GM20431 (cell line): ENCODE data around the gene TMEM109.
"Not testable (repeated sequence)": the region's sequence is repeated elsewhere in the genome, so short reads cannot be mapped to it uniquely, and the experiment has no call there.

Source experiments
- in situ Hi-C: fragments of 300-500 bp; cut with MseI, MboI; formaldehyde crosslinking; loops from one replicate; pipeline ENCODE4 v1.15.0; 2020; ENCODE audit warnings: low sequenced_read_pairs; ENCODE audit not compliant: unreplicated experiment

TMEM109 gene

DNA sequence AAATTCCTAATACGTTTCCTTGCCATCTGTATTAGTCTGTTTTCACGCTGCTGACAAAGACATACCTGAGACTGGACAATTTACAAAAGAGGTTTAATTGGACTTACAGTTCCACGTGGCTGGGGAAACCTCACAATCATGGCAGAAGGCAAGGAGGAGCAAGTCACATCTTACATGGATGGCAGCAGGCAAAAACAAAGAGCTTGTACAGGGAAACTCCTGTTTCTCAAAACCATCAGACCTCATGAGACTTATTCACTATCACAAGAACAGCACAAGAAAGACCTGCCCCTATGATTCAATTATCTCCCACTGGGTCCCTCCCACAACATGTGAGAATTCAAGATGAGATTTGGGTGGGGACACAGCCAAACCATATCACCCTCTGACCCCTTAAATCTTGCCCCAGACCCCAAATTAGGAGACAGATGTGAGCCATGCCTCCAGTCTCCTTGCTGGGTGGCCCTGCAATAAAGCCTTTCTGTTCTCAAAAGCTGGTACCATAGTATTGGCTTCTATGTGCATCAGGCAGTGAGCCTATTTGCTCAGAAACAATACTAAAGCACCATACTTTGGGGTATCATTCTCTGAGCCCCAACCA lies 4.2 kb upstream of the TMEM109 start:
- in situ Hi-C loops = not testable (repeated sequence)

DNA sequence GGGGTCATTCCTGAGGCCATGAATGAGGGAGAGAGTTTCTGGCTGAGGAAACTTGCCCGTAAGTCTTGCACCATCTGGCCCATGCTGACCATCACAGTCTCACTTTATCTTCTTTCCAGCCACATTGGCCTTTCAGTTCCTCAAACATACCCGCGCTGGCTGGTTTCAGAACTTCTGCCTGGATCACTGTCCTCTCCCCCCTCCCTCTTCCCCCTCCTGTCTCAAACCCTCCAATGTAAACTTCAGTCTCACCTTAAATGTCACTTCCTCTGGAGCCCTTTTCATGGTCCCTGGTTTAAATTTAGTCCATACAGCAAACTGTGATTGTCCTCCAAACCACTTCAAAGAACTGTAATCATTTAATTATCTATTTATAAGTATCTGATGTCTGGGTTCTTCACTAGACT lies 3.7 kb upstream of the TMEM109 start:
- in situ Hi-C loops = no loop called here

DNA sequence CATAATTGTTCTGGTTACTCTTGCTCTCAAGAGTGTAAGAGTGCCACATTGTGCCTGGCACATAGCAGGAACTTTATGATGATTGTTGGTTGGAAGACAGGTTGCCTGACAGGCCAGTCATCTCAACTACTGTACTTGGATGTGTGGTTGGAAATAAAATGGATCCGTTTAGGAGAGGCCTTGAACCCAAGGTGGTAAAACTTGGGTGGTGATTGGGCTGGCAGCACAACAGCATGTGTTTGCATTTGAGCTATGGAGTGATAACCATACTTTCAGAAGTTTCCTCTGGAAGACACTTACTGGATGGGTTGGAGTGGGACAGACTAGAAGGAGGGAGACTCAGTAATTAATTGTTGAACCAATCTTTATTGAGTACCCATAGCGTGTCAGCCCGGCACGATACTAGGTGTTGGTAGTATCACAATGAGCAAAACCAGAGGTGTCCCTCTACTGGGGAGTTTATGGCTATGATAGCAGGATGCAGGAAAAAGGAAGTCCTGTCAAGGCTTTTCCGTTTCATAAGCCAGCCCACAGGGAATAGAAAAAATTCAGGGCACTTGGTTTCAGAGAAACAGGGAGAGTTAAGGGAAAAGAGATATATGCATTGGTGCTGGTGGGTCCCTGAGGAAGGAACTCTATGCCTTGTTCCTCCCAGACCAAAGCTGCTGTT lies 3.1 kb upstream of the TMEM109 start:
- in situ Hi-C loops = no loop called here

DNA sequence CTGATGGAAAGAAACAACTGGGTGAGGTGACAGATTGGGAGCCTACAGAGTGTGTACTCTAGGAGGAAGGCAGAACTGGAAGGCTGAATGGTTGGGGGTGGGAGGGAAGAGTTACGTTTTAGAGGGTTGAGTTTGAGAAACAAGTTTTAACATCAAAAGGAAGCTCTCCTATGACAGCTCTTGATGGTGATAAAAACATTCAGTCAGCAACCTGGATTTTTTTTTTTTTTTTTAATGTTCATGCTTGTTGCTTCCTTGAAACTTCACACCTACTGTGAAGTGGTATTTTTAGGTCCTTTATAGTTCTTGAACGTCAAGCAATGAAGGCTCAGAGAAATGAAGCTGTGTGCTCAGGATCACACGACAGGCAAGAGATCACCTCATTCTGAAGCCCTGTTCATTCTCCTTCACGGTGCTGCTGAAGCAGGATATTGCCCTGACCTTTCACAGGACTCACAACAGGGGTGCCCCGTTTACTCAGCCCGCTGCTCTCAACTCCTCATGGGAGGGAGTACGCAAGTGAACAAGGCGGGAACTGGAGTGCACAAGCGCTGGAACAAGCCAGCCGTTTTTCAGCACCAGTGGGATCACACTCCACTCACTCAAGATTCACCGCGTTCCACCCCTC lies 1.6 kb upstream of the TMEM109 start:
- in situ Hi-C loops = no loop called here

DNA sequence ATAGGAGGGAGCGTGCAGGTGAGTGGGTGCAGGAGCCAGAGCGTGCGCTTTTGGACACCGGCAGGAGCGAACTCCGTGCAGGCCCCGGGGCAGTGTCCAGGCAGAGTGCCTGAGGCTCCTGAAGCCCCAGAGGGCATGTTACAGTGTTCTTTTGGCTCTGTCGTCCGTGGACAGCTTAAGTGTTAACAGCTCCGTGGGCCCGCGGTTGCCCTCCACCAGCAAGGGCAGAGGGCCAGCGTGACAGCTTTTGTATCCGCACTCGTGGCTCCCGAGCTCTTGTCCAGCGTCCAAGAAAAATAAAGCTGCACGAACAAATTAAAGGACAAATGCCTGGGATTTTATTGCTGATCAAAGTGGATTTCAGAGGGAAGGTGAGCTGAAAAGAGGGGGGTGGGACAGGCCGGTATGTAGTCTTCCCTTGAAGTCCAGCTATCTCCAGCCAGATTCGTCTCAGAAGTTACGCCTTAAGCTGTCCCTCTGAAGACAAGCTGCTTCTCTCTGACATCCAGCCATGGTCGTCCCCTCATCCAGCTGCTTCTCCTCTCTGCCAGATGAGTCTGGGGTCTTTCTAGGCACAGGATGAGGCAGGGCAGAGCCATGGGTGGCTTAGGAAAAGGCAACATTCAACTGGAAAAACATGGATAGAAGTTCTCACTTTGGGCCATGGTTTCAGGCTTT lies 968 bp upstream of the TMEM109 start:
- in situ Hi-C loops = no loop called here

DNA sequence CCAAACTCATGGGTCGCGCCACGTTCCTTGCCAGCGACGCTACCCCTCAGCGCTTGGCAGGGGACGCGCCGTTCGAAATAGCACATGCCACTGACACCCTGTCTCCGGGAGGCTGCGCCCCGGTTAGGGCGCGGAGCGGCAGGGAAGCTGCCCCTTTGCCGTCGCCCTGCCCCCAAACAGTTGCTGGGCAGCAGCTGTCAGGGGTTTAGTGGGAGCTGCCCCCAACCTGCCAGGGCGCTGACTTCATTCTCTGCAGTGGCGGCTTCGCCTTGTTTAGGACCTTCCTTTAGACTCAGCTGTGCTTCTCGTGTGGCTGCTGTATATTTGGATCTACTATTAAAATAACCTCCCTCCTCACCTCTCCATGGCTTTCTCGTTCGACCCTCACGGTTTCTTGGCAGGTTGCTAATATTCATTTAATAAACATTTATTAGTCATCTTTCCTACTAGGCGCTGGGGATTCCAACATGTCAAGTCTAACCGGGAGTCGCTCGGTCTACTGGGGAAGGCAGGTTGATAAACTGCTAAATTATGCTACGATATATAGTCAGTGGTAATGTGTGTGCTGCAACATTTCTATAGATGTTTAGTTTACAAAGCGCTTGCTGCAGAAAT lies 782 bp downstream of the TMEM109 start:
- in situ Hi-C loops = no loop called here

DNA sequence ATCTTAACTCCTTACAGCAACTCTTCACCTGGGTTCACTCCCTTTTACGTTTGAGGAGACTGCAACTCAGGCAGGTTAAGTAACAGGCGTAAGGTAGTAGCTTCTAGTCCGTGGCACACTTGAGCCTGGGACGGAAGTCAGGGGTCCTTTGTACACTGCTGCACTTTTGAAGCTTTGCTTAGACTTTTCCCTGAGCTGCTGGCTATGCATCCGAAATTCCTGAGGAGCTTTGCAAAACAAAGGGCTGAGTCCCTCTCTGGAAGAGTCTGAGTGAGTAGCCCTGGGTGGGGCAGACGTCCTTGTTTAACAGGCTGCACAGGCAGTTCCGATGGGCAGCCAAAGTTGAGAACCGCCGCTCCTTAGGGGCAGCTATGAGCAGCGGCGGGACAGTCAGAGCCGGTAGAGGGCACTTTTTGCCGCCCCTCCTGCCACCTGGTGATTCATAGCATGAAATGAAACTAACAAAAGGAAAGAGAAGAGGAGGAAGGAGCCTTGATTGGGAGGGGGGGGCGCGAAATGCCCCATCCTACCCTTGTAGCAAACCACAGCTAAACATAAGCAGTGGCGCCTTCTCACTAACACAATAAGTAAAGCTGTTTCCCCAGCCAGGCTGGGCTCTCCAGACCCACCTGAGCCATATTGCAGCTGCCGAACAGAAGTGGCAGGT lies 1.4 kb downstream of the TMEM109 start:
- in situ Hi-C loops = no loop called here

DNA sequence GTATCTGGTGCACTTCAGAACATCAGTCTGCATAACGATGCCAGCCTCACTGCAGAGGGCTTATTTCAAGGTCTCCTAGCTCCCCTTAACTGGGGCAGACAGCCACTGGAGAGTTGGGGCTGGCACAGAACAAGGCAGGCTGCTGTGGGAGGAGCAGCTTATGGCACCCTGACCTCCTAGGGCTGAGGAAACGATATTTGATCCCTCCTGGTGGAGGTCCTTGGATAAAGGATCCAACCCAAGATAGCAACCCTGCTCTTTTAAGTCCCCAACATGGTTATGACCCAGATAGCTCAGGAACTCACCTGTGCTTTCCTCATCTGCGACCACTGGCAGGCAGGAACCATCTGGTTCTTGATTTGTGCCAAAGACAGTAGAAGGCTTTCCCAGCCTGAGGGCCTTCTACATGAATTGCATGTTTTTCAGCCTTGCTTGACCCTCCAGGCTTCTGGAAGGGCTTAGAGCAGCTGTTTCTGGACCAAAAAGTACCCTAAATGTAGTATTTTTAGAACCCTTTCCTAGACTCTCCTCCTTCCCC lies 2.8 kb downstream of the TMEM109 start:
- in situ Hi-C loops = no loop called here

DNA sequence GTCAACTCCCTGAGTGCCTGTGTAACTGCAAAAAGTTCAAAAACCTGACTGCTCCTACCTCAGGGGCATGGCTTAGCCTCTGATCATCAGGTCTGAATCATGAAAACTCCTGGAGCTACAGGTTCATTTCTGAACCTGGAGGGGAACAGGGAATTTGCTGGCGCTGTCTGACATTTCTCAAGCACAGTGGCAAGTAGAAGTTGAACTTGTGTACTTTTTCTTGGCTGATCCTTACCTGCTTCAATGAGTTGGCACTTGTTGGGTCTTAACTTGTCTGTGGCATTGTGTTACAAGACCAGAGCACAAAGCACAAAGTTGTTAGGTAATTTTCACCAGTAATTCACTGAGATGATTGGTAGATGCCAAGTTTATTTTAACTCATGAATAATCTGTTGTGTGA lies 3.3 kb downstream of the TMEM109 start:
- in situ Hi-C loops = no loop called here

DNA sequence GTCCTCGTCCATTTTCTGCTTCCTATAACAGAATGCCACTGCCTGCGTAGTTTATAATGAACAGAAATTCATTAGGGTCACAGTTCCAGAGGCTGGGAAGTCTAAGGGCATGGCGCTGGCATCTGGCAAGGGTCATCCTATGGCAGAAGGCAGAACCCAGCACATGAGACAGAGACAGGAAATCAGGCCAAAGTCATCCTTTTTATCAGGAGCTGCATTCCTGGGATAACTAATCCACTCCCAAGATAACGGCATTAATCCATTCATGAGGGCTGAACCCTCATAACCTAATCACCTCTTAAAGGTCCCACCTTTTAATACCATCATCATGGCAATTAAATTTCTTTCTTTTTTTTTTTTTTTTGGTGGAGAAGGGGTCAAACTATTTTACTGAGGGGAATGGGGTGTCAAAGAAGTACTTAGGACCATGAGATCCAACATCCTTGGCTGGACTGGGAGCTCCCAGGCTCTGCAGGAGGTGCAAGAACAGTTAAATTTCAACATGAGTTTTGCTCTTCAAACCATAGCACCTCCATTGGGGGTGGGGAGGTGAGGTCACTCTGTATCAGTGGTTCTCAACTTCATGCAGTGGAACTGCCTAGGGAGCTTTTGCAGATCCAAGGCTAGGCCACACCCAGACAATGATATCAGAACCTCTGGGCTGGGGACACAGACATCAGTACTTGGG lies 4.4 kb downstream of the TMEM109 start:
- in situ Hi-C loops = no loop called here

DNA sequence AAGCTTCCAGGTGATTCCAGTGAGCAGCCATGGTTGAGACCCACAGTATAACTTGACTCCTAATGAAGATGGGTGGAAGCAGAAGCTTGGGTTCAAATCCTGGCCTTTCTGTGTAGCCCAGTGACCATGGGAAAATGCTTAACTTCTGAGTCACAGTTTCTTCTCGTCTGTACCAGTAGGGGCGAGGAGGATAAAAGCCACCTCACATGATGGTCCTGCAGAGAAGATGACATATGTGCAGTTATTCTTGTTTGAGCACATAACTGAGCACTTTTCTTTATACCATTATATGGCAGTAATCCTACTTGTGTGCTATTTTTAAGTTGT lies 4.9 kb downstream of the TMEM109 start:
- in situ Hi-C loops = no loop called here

DNA sequence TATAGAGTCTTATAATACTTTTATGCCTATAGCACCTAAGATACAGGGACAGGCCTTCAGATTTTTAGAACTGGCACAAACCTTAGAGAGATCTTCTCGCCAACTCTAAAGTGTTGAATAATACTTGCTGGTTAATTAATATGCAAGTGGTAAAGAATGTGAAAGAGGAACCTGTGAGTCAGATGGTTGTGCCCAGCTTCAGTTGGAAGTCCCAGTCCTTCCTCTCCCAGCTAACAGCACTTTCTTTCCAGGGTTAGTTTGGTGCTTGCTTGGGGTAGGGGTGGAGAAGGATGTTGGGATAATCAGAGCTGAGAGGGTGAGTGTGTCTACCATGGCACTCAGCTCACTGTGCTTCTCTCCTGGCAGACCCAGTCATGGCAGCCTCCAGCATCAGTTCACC lies 5.4 kb downstream of the TMEM109 start:
- in situ Hi-C loops = no loop called here

DNA sequence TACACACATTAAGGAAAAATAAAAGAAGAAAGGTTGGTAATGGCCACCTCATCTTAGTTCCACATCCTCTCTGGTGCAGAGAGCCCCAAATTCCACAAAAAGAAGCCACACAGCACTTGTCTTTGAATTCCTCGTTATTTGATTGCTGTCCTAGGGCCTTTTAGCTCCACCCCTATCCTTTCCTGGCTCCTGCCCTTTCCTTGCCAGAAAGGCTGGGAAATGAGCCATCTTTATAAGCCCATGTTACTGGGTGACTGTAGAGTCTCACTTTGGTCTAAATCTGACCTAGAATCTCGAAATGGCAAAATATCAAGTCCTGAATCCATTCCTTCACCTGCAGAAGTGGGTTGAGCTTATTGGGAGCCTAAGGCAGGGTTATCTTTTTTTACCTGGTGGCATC lies 6.0 kb downstream of the TMEM109 start:
- in situ Hi-C loops = no loop called here

DNA sequence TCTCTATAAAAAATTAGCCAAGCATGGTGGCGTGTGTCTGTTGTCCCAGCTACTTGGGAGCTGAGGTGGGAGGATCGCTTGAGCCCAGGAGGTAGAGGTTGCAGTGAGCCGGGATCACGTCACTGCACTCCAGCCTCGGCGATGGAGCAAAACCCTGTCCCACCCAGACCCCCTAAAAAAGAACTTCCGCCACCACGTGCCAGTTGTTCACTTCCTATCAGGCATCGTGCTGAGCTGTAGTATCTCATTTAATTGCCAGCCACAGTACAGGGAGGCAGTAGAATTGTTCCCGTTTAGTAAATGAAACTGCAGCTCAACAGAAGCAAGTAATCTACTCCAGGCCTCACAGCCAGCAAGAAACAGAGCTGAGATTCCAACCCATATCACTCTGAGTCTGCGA lies 7.3 kb downstream of the TMEM109 start:
- in situ Hi-C loops = no loop called here

DNA sequence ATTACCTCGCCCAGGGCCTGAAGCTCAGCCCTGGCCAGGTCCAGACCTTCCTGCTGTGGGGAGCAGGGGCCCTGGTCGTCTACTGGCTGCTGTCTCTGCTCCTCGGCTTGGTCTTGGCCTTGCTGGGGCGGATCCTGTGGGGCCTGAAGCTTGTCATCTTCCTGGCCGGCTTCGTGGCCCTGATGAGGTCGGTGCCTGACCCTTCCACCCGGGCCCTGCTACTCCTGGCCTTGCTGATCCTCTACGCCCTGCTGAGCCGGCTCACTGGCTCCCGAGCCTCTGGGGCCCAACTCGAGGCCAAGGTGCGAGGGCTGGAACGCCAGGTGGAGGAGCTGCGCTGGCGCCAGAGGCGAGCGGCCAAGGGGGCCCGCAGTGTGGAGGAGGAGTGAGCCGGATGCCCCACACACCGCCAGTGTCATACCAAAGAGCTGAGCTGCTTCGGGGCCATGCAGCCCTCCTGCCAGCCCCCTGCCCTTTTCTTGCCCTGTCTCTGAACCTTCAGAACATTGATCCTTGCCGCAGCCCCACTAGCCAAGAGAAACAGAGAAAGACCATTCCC lies 7.9 kb downstream of the TMEM109 start:
- in situ Hi-C loops = no loop called here

DNA sequence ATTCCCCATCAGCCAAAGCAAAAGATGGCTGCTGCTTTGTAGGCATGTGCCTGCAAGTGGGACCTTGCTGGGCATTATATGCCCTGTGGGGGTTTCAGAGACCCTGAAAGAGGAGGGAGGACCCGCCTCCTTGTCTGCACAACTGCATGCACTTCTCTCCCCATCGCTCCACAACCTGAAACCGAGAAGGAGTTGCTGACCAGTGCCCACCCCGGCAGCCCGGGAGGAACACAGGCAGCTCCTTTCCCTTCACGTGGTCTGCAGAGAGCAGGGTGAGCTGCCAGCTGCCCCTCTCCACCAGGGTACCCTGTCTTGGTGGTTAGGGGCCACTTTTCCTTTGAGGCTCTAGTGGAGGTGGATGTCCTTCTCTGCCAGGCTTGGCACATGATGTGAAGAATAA lies 8.9 kb downstream of the TMEM109 start:
- in situ Hi-C loops = no loop called here

DNA sequence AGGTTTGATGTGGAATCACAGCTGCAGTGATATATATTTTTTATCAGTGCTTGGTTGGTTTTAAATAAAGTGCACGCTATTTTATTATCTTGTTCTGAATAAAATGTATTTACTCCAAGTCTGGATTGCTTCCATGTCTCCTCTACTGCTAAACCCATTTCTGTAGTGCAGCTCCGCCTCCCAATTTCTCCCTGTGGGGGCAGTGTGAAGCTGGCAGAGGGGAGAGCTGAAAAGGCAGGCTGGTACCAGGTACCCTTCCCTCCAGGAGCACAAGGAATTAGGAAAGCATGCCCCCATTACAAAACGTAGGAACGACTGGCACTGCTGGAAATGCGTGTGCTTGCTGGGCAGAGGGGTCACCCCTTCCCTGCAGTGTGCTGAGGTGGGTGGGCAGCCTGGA lies 9.4 kb downstream of the TMEM109 start:
- in situ Hi-C loops = no loop called here

DNA sequence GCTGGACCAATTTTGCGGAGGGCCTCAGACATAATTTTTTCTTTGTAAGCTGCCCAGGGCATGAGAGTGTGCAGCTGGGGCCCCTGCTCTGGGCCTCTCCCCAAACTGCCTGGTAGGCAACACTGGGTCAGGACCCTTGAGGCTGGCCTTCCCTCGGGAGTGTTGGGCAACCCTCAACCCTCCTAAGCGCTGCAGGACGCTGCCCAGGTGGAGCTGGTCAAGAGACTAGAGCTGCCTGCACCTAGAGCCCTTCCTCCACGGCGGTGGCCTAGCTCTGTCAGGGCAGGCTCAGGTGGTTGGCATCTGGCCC lies 9.8 kb downstream of the TMEM109 start:
- in situ Hi-C loops = no loop called here

DNA sequence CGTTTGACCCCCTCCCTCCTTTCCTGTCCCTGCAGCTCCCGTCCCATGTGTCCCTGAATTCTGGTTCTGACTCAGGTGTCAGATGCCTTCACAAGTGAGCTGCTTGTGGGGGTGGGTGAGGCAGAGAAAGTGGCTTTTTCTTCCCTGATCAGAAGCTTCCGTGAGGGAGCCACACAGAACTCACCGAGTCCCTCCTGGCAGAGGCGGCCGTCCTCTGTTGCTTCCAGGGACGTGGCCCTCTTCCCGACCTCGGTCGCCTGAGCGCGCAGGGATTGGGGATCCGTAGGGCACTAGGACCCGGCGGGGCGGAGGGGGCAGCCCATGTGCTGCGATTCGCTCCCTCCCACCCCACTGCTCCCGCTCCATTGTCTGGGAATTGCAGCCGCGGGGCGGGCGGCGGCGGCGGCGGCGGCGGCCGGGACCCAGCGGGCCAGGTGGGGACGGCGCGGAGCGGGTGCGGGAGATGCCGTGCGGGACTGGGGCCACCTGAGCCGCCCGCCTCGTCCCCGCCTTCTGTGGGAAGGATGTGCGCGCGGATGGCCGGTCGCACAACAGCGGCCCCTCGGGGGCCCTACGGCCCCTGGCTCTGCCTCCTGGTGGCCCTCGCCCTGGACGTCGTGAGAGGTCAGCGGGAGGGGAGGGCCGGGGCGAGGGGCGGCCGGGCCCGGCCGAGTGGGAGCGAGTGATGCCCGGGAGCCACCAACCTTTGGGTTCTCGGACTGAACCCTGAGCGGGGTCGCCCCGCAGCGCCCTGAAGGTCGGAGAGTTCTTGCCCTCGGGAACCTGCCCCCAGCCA lies 10.3 kb downstream of the TMEM109 start, which contains the start of gene TMEM132A:
TMEM132A (plus strand) TSS at position 351 of the 796 bp plus-strand sequence; CDS start at position 525, 174 bp downstream.
- in situ Hi-C loops = no loop called here
